DND-41 (cell line): ENCODE measurements around the gene CCNB2.
"Not testable (repeated sequence)": the region's sequence is repeated elsewhere in the genome, so short reads cannot be mapped to it uniquely, and the experiment has no call there.

Experiments
- ATAC-seq: fragments of 200-7000 bp; cut with Tn5 transposase; 3 replicates; pipeline ENCODE4 v1.9.1; 2021; ENCODE audit warnings: low read depth; ENCODE audit not compliant: insufficient read depth
- DNase-seq: peaks from one replicate; pipeline ENCODE4 v3.0.0-alpha.2; 2020
- H2AFZ ChIP-seq: 2 replicates; pipeline ENCODE4 v1.6.0; 2012; ENCODE audit warnings: low read depth, low read length
- H3K27ac ChIP-seq: 2 replicates; pipeline ENCODE4 v1.5.1; 2012; ENCODE audit warnings: low read length, inconsistent platforms
- H3K27me3 ChIP-seq: fragments of 200-600 bp; sonication (generic); 2 replicates; pipeline ENCODE4 v1.6.0; 2012; ENCODE audit warnings: low read length, mild to moderate bottlenecking, inconsistent platforms; ENCODE audit not compliant: insufficient read depth, poor library complexity
- H3K36me3 ChIP-seq: 2 replicates; pipeline ENCODE4 v1.5.1; 2012; ENCODE audit warnings: low read length, inconsistent platforms; ENCODE audit not compliant: insufficient read depth
- H3K4me1 ChIP-seq: 2 replicates; pipeline ENCODE4 v1.5.1; 2012; ENCODE audit warnings: mild to moderate bottlenecking, low read length; ENCODE audit not compliant: insufficient read depth
- H3K4me2 ChIP-seq: 2 replicates; pipeline ENCODE4 v1.6.0; 2012; ENCODE audit warnings: mild to moderate bottlenecking, moderate library complexity, low read length, inconsistent platforms; ENCODE audit not compliant: insufficient read depth
- H3K4me3 ChIP-seq, 2 experiments: fragments of 200-600 bp in 1 of 2; shearing (Covaris generic) in 1 of 2; 2 replicates each; pipeline ENCODE4 v1.5.1; 2012 to 2016; ENCODE audit warnings: inconsistent platforms in 2 of 2, low read length in 2 of 2, mild to moderate bottlenecking in 2 of 2, low read depth in 1 of 2, moderate library complexity in 1 of 2
- H3K79me2 ChIP-seq: 2 replicates; pipeline ENCODE4 v1.6.0; 2012; ENCODE audit warnings: low read length, inconsistent platforms; ENCODE audit not compliant: insufficient read depth
- H3K9ac ChIP-seq: 2 replicates; pipeline ENCODE4 v1.6.0; 2012; ENCODE audit warnings: low read depth, mild to moderate bottlenecking, inconsistent platforms, low read length, moderate library complexity
- H3K9me3 ChIP-seq: 2 replicates; pipeline ENCODE4 v1.5.1; 2012; ENCODE audit warnings: low read length, moderate library complexity, mild to moderate bottlenecking, inconsistent platforms; ENCODE audit not compliant: insufficient read depth, severe bottlenecking
- H4K20me1 ChIP-seq: 2 replicates; pipeline ENCODE4 v1.6.0; 2012; ENCODE audit warnings: low read length; ENCODE audit not compliant: insufficient read depth
- CTCF ChIP-seq: IDR thresholded peaks from 2 replicates; pipeline ENCODE4 v1.5.1; 2012; ENCODE audit warnings: borderline replicate concordance, low read length, moderate library complexity, mild to moderate bottlenecking; ENCODE audit not compliant: poor library complexity, severe bottlenecking; ENCODE audit errors: extremely low read depth
- EZH2 ChIP-seq: IDR thresholded peaks from 3 replicates; pipeline ENCODE4 v1.6.1; 2012; ENCODE audit warnings: borderline replicate concordance, low read depth, mild to moderate bottlenecking, moderate library complexity, low read length, inconsistent platforms; ENCODE audit not compliant: severe bottlenecking

Gene CCNB2

GRCh38 chr15:59124261-59124660, 19.3 kb downstream of the CCNB2 start:
- Histone ChIP-seq H3K9ac (no peak overlapping the region), H3K4me2 (no peak overlapping the region), H3K9me3 (no peaks in the 10 kb centered on the region), H3K36me3 (peaks cover 86% of the 10 kb centered on the region), H3K27ac (no peak overlapping the region), H4K20me1 (no peaks in the 10 kb centered on the region), H2AFZ (no peak overlapping the region), H3K27me3 (no peaks in the 10 kb centered on the region), H3K79me2 (peaks cover 51% of the 10 kb centered on the region), H3K4me1 (no peaks in the 10 kb centered on the region), H3K4me3 (no peak overlapping the region)
- ATAC-seq (no peak), DNase-seq (no peak)
- TF ChIP-seq EZH2, result no peak
- TF ChIP-seq CTCF, result no peak

GRCh38 chr15:59125683-59126082, 20.7 kb downstream of the CCNB2 start:
- H4K20me1 ChIP-seq, ATAC-seq, H3K9ac ChIP-seq, H3K4me1 ChIP-seq, H3K4me3 ChIP-seq, H3K9me3 ChIP-seq, H3K4me2 ChIP-seq, H3K27me3 ChIP-seq, DNase-seq, H2AFZ ChIP-seq, H3K27ac ChIP-seq: not testable (repeated sequence)
- H3K36me3 ChIP-seq, result peaks cover 85% of the 10 kb centered on the region
- H3K79me2 ChIP-seq, result peaks cover 58% of the 10 kb centered on the region

- H3K36me3 ChIP-seq, result peaks cover 90% of the 10 kb centered on the region
- H3K4me1 ChIP-seq, H3K27me3 ChIP-seq, H3K9me3 ChIP-seq, H3K4me3 ChIP-seq, H3K4me2 ChIP-seq, H4K20me1 ChIP-seq, H2AFZ ChIP-seq, H3K9ac ChIP-seq, DNase-seq, H3K27ac ChIP-seq, ATAC-seq: not testable (repeated sequence)
- peaks cover 52% of the 10 kb centered on the region for H3K79me2 ChIP-seq
Observed at GRCh38 chr15:59127255-59127654, 22.3 kb downstream of the CCNB2 start.

- Histone ChIP-seq H3K4me3 (no peak overlapping the region), H3K9me3 (no peaks in the 10 kb centered on the region), H3K27ac (no peak overlapping the region), H3K36me3 (peaks cover 86% of the 10 kb centered on the region), H2AFZ (no peak overlapping the region), H3K27me3 (no peaks in the 10 kb centered on the region), H3K4me2 (no peak overlapping the region), H4K20me1 (peaks cover 8% of the 10 kb centered on the region; the same call in 1 of the 2 replicates), H3K9ac (no peak overlapping the region), H3K79me2 (peaks cover 24% of the 10 kb centered on the region), H3K4me1 (no peaks in the 10 kb centered on the region)
- no peak for TF ChIP-seq CTCF
- TF ChIP-seq EZH2, result no peak
- no peak for DNase-seq
- ATAC-seq, result no peak
Observed at GRCh38 chr15:59131456-59131855, 26.5 kb downstream of the CCNB2 start.
